Nucleus accumbens (tissue), 56 donors: Measurements from ENCODE around the gene THPO.

Experiments used
- DNase-seq, 56 donors: peaks; one replicate each; lab custom pipeline; 2025; lab: John Stamatoyannopoulos, UW

Gene THPO

GRCh38 chr3:184368586-184369183 is 9.3 kb downstream of the THPO start:
- peak in 30 of 56 donors; percentile 6 to 65 (median 33) for DNase-seq

GRCh38 chr3:184368116-184368515 is 9.9 kb downstream of the THPO start:
- no peak for DNase-seq

- DNase-seq, result no peak
These were observed 11.3 kb downstream of the THPO start for GRCh38 chr3:184366619-184367289.

GRCh38 chr3:184362668-184363546 is 15.1 kb downstream of the THPO start:
- DNase-seq, result peak; percentile 38 to 95 (median 89)

- peak in 48 of 56 donors; percentile 47 to 93 (median 78) for DNase-seq
These were observed 15.9 kb downstream of the THPO start for GRCh38 chr3:184361932-184362667.

GRCh38 chr3:184361532-184361931 is 16.5 kb downstream of the THPO start, which contains the start of the genes CLCN2 and POLR2H:
Gene CLCN2, minus strand, starts transcription at chr3:184361605. Its CDS starts 126 bp downstream, at chr3:184361479.
Gene POLR2H, plus strand, starts transcription at chr3:184361710. Its CDS starts 1,783 bp downstream, at chr3:184363493.
- DNase-seq, result peak in 51 of 56 donors; percentile 13 to 88 (median 62)

DNA sequence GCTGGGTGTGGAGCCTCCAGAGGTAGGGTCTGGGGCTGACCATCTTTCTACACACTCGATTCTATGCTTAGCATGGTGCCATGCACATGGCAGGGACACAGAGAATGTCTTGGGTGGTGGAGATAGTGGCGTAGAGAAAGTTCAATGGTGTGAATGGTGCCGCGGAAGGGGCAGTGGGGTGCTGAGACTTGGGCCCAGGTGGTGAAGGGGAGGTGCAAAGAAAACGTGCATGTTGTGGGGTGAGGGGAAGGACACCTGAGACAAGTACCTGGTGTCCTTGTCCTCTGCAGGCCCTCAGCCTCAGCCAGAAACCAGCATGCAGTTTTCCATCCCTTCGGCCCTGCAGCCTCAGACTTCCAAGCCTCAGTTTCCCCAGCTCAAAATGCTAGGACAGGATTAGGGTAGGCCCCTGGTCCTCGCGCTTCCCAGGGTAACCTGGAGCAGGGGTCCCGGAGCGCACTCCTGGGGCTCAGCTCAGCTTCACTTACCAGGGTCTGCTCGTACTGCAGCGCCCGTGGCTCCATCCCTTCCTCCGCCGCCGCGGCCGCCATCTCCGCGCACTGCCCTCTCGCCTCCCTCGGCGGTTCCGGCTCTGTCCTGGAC is 17.0 kb downstream of the THPO start:
- peak in 3 of 56 donors; percentile 37 to 54 (median 47) for DNase-seq

DNA sequence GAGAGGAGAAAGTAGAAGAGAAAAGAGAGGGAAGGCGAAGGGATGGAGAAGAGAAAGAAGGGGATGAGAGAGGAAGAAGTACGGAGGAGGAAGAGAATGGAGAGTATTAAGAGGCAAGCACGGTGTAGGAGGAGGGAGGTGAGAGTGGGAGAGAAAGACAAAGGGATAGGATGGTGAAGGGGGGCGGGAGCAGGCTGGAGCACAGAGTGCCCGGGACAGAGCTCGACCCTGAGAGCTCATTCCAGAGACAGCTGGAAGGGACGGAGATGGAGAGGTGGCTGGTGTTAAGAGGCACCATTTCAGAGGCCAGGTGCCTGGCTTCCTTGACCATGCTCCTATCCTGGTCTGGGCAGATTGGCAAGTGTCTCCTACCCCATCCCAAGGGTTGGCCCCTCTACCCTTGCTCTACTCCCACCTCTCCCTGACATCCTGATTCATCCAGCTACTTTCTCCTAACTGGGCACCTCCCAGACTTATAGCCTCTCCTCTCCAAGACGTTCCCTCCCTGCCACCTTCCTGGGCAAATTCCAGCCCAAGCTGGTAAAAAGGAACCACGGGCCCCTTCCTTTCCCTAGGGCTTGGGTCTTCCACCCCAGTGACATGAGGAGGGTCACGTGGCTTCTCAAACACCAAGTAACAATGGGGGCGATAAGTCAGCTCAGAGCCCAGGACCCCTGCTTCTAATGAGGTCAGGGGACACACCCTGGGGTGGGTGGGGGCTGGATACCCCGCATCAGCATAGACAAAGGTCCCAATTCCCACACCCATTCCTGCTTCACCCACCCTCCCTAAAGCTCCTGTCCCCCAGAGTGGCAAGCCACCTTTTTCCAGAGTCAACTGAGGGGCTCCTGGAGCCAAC is 17.7 kb downstream of the THPO start:
- DNase-seq, result peak in 12 of 56 donors; percentile 8 to 63 (median 28)

GRCh38 chr3:184359610-184360009 is 18.4 kb downstream of the THPO start:
- DNase-seq, result peak in 50 of 56 donors; percentile 6 to 85 (median 65)

GRCh38 chr3:184358921-184359350 is 19.1 kb downstream of the THPO start:
- DNase-seq, result no peak

- DNase-seq, result no peak
These were observed 19.8 kb downstream of the THPO start for GRCh38 chr3:184358124-184358767.

GRCh38 chr3:184357248-184358123 is 20.5 kb downstream of the THPO start:
- DNase-seq, result no peak

DNA sequence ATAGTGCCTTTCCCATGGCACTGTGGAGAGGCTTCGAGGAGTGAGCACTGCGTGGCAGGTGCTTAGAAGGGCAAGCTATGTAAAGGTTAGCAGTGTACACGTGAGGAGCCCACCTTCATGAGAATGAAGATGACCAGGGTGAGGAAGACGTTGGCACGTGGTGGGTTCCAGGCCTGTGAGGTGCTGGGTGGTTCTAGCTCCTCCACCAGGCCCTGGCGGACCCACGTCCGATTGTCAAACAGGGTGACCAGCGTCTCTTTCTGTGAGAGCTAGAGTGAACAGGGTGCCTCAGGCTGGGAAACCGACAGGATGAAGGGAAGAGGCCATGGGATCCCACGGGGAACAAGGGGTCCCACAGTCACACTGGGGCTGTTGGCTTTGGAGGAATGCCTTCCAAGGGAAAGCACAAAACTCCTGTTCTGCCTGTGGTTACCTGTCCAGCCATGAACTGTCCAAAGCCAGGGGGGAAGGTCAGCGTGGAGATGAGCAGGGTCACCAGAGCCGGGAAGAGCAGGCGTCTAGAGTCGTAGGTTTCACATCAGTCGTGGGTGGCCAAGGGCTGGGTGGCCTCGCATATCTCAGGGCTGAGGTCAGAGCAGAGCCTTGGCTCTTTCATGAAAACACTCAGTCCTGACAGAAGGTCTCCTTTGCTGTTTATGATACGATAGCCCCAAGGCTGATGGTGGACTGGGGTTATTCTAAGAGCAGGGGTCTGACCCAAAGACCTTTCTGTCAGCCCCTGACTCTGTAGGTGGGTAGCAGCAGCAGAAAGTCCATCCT is 22.6 kb downstream of the THPO start:
- no peak for DNase-seq

- no peak for DNase-seq
These were observed 23.3 kb downstream of the THPO start for GRCh38 chr3:184354754-184355153.

- peak in 21 of 56 donors; percentile 13 to 67 (median 24) for DNase-seq
These were observed 23.8 kb downstream of the THPO start for GRCh38 chr3:184354121-184354728.

DNA sequence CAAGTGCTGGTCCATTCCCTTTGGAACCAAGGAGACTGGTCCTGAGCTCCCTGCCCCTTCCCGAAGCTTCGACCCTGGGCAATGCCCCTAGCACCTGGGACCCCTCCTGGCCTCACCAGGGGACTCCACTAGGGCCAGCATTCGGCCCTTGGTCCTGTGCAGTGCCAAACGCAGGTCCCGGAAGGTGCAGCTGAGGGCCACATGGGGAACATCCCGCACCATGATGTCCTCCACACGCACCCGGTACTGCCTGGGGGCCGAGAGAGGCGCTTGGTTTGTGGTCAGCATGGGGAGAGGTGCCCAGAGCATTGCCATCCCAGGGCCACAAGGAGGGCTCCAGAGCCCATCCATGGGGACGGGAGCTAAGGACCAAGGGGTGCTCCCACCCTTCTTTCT is 24.5 kb downstream of the THPO start:
- no peak for DNase-seq
